Left colon (tissue), 2 donors: ENCODE results near the gene NAA15. TPM values are rescaled to one million over a fixed set of nuclear protein-coding genes. Genes with fewer than 3 reads are reported as not detected.
A peak's percentile ranks its signal among the peaks of the same experiment; 100 is the strongest.
"Not testable (repeated sequence)": the region's sequence is repeated elsewhere in the genome, so short reads cannot be mapped to it uniquely, and the experiment has no call there.

ENCODE experiments used
- ATAC-seq: fragments of 200-7000 bp; cut with Tn5 transposase; one replicate; pipeline ENCODE4 v1.9.1; 2020; ENCODE audit warnings: mild to moderate bottlenecking, moderate library complexity
- DNase-seq, 2 donors: peaks; one replicate each; pipeline ENCODE4 v3.0.0-alpha.2; 2020
- intact Hi-C, 2 donors: fragments of 100-400 bp; cut with DNase I in 1 of 2; cut with micrococcal nuclease in 1 of 2; formaldehyde crosslinking; loops; one replicate each; pipeline versions ENCODE4 v1.11.2 to v1.14.0; 2022; cut with DNase I, micrococcal nuclease
- total RNA-seq, 2 donors: library from RNA; stranded (reverse); fragmentation: NEBNext Ultra II Directional; extraction: Animal tissue kit (Norgen Biotek cat#: 25700); gene quantifications; one replicate each; pipeline ENCODE4 v1.2.1, GENCODE V29; 2021
- donor health status: DM: no; HTN: no; CAD: no.
- donor health status: DM: yes; HTN: yes; CAD: no.

The NAA15 gene
- total RNA-seq, 2 donors from 2014 or later: 25.3 to 37.5 TPM

DNA sequence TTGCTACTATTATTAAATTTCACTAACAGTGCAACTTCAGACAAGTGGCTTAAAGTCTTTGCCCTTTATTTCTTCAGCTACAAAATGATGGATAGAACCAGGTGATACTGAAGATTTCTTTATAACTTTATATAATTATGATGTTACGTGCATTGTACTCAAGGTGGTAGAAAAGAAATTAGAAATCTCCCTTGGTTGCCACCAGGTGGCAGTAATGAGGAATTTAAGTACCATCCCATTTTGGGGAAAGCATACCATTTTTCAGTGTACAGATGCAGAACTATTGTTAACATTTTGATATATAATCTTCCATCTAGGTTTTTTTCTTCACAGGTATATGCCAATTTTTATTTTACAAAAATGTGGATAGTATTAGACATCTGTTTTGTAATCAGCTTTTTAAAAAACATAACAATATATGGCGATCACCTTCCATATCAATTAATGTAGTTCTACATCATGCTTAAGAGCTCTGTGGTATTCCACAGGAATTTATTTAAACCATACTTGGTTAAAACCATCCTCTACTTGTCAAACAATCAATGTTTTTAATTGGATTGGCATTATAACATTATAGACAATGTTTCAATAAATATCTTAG is 114.9 kb downstream of the NAA15 start:
- DNase-seq (no peak), ATAC-seq (peak; percentile 36)
- intact Hi-C loops: no loop called here

DNA sequence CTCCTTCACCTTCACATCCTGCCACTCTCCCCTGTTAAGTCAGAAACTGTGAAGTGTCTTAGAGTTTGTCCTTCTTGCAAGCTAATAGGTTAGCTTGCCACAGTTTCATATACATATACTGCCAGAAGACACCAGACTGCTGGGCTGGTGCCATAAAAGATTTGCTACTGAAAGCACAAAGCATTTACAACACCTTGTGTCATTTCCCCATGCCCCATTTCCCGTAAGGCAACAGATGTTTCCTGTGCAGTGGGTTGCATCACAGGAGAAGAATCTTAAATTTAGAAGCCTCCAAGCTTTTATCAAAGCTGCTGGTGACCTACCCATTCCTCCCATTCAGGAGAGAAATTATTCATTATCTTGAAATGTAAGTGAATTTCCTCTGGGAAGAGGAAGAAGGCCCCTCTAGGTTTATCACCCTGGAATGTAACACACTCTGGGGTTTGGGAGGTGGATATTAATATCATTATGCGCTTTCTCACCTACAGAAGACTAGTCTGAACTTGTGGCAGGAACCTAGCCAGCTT is 118.1 kb downstream of the NAA15 start:
- peak; percentile 68 for ATAC-seq
- intact Hi-C loops: no loop called here
- peak; percentile 15 to 30 for DNase-seq

DNA sequence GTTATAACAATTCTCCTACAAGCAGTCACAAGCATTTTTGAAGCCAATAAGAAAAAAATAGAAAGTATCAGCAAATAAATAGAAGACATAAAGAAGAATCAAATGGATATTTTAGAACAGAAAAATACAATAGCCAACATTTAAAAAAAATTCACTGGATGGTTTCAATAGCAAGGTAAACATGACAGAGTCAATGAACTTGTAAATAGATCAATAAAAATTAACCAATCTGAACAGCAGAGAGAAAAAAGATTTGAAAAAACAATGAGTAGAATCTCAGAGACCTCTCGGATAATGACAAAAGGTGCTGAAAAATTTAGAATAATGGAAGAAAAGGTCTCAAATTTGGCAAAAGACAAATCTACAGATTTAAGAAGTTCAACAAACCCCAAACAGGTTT is 119.3 kb downstream of the NAA15 start:
- ATAC-seq: no peak
- intact Hi-C loops: no loop called here
- DNase-seq: no peak

DNA sequence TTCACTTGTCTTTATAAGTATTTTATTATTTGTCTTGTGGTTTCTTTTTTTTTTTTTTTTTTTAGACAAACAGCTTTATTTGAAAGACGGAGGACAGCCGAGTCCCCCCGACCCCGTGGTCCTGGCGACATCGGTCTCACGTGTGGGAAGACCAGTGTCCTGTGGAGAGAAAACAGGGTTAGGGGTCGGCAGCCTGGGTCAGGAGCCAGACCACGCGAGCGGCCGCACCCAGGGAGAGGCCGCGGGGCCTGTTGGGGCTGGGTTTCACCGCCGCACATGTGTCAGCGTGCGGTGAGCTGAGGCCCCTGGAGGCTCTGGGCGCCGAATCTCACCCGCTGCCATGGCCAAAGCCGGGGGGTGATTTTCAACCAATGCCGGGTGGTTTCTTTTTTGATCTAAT is 134.8 kb downstream of the NAA15 start:
- ATAC-seq (no peak), DNase-seq (no peak)
- intact Hi-C loops: no loop called here

DNA sequence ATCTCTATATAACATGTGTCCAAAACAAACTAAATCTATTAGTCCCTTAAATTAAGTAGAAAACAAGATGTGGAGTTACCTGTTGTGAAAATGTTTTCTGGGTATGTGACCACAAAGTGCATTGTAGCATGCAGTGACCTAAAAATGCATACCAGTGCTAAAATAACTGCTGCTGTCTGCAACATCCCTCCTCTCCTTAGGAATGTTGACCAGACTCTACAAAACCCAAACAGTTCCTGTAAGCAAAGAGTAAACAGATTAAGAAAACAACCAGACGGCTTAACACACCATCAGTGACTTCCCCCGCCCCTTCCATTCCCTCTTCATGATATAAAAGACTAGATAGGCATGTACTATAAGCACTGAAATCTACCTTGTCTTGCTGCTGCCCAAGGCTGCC is 136.8 kb downstream of the NAA15 start:
- no peak for ATAC-seq
- intact Hi-C loops: no loop called here

DNA sequence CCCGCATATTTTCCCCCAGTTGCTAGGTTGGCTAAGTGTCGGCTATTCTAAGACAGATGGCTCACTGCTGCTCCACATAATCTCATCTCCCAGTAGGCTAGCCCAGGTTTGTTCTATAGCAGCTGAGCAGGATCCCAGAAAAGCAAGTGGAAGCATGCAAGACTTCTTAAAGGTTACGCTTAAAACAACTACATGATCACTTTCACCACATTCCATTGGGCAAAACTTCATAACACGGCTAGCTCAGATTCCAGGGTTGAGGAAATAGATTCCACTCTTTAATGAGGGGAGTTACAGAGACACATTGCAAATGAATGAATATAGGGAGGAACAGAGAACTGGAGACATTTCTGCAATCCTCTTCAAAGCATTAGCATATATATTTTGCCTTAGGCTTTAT is 139.7 kb downstream of the NAA15 start:
- intact Hi-C loops: no loop called here
- ATAC-seq (no peak), DNase-seq (no peak)

More for the DNA sequence above, 136.8 kb downstream of the NAA15 start:
- no peak for DNase-seq

DNA sequence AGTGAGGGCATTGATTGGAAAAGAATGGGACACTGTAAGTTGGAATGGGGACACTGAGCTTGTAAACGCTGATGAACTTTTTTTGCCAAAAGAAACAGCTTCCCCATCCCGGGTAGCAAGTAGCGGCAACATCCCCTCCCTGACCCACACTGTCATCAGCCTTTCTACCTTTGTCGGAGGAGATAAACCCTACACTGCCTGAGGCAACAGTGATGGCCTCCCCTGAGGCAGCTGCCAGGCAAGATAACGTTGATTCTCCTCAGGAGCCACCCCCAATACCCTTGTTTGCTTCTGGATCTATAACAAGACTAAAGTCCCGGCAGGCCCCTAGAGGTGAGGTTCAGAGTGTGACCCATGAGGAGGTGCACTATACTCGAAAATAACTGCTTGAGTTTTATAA is 142.4 kb downstream of the NAA15 start:
- DNase-seq (no peak), ATAC-seq (no peak)
- intact Hi-C loops: no loop called here

DNA sequence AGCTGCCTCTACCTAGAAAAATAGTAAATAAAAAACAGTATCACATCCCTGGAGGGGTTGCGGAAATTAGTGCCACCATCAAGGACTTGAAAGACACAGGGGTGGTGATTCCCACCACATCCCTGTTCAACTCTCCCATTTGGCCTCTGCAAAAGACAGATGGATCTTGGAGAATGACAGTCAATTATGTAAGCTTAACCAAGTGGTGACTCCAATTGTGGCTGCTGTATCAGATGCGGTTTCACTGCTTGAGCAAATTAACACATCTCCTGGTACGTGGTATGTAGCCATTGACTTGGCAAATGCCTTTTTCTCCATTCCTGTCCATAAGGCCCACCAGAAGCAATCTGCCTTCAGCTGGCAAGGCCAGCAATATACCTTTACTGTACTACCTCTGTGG is 143.6 kb downstream of the NAA15 start:
- intact Hi-C loops, ATAC-seq, DNase-seq: not testable (repeated sequence)

DNA sequence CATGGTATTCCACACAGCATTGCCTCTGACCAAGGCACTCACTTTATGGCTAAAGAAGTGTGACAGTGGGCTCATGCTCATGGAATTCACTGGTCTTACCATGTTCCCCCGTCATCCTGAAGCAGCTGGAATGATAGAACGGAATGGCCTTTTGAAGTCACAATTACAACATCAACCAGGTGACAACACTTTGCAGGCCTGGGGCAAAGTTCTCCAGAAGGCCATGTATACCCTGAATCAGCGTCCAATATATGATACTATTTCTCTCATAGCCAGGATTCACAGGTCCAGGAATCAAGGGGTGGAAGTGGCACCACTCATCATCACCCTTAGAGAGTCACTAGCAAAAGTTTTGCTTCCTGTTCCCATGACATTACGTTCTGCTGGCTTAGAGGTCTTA is 145.8 kb downstream of the NAA15 start:
- intact Hi-C loops, ATAC-seq, DNase-seq: not testable (repeated sequence)

DNA sequence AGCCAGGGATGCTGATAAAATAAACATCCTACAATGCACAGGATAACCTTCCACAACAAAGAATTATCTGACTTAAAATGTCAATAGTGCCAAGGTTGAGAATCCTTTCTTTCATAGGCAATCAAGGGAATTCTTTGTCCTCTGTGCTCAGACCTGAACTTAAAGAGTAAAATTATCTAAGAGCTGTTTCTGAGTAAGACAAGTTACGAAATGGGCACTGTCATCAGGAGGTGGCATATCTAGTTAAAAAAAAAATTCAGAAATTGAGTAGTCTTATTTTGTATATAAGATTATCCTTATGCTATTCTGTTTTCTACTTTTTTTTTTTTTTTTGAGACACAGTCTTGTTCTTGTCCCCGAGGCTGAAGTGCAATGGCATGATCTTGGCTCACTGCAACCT is 149.3 kb downstream of the NAA15 start:
- ATAC-seq: no peak
- no peak for DNase-seq
- intact Hi-C loops: loop anchor here in 1 of 2 donors (10.0 kb wide), 1 partner anchor 104 kb away; the partner anchor contains the start of gene SETD7

DNA sequence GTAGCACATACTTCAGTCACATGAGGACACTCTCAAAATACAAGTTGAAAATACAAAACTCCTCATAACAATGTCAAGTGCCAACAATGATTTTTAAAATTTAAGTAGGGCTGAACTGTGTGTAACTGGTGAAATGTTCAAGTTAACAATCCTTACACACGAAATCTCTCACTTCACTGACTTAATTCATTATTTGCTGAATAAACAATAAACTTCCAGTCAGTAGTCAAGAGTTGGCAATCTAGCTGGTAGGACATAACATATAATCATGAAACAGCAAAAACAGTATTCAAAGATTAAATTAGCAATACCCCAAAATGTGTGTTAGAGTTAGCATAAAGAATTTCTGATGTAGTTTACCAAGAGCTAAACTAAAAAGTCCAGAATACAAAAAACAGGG is 150.7 kb downstream of the NAA15 start:
- no peak for DNase-seq
- ATAC-seq: no peak
- intact Hi-C loops: loop anchor here in 1 of 2 donors (10.0 kb wide), 1 partner anchor 103 kb away; the partner anchor contains the start of gene SETD7

DNA sequence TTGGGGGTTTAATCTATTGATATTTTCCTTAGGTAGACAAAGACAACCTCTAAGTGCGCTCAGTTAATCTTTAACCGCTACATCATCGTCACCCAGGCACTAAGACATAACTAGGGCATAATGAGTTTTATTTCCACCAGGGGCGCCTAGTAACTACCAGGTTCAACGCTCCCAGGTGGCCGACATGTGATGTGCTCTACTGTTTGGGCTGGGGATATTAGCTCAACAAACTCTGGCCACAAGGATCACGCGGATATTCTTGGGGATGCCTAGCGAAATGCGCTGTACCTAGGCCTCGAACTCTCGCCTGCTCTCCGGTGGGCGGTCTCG is 151.7 kb downstream of the NAA15 start:
- DNase-seq (no peak), ATAC-seq (peak; percentile 61)
- intact Hi-C loops: loop anchor here in 1 of 2 donors (10.0 kb wide), 1 partner anchor 102 kb away; the partner anchor contains the start of gene SETD7

DNA sequence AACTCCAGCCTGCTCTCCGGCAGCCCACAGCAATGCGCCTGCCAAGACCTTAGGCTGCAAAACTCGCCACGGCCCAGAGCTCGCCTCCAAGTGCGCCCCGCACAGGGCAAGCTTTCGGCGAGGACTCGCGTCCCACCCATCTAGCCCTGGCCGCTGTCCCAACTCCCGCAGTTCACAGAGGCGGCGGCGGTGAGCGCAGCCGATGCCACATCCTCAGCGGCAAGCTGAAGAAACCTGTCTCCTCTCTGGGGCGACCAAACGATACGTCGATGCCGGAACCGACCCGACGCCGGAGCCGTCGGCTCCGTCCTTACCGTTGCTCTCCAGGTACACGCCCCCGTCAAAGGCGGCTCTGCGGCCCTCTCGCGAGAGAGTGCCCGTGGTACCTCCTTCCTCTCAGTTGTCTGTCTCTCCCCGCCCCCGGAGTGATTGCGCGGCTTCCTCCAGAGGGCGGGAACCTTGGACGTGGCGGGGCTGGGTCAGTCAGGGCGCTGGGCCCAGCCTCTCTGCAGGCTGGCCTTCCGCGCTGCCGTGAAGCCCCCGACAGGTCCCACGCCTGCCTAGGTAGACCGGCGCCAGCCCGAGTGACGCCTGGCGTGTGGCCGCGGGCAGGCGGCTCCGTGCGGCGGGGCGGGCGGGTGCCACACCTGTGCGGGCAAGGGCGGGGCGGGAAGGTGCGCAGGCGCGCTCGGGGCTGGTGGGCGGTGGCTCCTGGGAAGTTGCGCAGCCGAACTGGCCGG is 152.2 kb downstream of the NAA15 start:
- intact Hi-C loops: loop anchor here in 1 of 2 donors (10.0 kb wide), 1 partner anchor 101 kb away; the partner anchor contains the start of gene SETD7
- ATAC-seq: peak; percentile 88
- peak; percentile 98 to 99 for DNase-seq

DNA sequence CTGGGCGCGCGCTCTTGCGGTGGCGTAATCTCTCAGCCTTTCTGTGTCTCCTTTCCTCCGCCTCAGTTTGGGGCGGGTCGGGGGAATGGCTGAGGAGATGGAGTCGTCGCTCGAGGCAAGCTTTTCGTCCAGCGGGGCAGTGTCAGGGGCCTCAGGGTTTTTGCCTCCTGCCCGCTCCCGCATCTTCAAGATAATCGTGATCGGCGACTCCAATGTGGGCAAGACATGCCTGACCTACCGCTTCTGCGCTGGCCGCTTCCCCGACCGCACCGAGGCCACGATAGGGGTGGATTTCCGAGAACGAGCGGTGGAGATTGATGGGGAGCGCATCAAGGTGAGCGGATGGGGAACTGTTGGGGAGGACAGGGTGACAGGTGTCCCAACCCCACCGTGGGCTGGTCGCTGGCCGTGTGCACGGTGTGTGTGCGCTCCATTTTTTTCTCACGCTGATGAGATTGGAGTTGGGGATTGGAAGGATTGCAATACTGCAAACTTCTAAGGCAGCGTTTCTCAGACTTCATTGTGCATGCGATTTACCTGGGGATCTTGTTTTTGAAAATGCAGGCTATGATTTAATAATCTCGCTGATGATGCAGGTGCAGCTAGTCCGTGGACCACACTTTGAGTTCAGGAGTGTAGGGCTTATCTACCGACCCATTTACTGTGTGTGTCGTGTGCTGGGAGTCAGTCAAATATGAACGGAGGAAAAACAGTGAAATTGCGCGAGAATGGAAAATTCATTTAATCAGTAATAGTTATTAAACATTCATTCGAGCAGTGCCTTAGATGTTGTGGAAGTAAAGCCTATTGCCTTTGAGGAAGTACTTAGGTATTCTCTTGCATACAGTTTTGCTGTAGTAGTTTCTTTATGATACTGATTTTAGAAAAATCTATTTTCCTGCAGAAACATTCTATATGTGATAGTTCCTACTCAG is 153.1 kb downstream of the NAA15 start, which contains the start of gene RAB33B:
Gene RAB33B (plus strand): TSS at position 11 of the 935 bp plus-strand sequence. CDS start 75 bp downstream, at position 86.
- ATAC-seq (peak; percentile 10), DNase-seq (no peak)
- intact Hi-C loops: loop anchor here in 1 of 2 donors (10.0 kb wide), 1 partner anchor 100 kb away; the partner anchor contains the start of gene SETD7

DNA sequence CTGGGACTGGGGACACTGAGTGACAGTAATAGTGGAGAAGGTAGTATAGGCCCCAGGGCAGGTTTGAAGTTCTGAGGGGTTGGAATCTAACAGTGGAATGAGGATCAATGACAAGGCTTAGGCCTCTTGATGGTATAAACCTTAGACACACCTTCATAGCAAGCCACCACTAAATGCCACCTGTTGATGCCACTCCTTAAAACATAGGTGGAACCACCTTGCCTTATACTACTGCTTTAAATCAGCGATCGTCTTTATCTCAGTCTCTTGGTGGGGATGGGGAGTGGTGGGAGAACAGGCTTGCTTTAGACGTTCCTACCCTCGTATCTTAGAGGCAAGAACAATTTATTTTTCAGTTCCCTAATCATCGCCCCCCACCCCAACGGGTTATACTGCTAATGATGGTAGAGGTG is 153.8 kb downstream of the NAA15 start:
- ATAC-seq: peak; percentile 34
- intact Hi-C loops: loop anchor here in 1 of 2 donors (10.0 kb wide), 1 partner anchor 100 kb away; the partner anchor contains the start of gene SETD7
- DNase-seq: peak in 1 of 2 donors; percentile 10

DNA sequence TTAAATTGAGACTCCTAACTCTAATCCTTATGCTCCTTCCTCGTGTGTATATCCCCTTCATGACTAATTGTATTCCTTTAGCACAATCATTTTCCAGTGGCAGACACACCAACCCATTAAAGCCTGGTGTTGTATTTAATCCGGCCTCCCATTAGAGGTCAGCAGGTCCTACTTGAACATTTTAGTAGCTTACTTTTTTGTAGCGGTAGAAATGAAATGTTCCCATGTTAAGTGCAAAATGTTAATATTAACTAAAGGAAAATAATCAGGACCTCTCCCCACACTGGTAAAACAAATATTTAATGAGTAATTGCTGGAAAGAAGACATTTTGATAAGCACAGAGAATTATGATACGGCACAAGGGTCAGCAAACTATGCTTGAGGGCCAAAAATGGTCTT is 156.0 kb downstream of the NAA15 start:
- intact Hi-C loops: loop anchor here in 1 of 2 donors (10.0 kb wide), 1 partner anchor 97 kb away; the partner anchor contains the start of gene SETD7
- DNase-seq: no peak

DNA sequence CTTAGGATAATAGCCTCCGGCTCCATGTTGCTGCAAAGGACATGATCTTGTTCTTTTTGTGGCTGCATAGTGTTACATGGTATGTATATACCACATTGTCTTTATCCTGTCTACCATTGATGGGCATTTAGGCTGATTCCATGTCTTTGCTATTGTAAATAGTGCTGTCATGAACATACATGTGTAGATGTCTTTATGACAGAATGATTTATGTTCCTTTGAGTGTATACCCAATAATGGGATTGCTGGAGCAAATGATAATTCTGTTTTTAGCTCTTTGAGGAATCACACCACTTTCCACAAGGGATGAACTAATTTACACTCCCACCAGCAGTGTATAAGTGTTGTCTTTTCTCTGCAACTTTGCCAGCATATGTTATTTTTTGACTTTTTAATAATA is 157.2 kb downstream of the NAA15 start:
- intact Hi-C loops: loop anchor here in 1 of 2 donors (10.0 kb wide), 1 partner anchor 96 kb away; the partner anchor contains the start of gene SETD7
- DNase-seq (no peak), ATAC-seq (no peak)

More for the DNA sequence above, 156.0 kb downstream of the NAA15 start:
- no peak for ATAC-seq

DNA sequence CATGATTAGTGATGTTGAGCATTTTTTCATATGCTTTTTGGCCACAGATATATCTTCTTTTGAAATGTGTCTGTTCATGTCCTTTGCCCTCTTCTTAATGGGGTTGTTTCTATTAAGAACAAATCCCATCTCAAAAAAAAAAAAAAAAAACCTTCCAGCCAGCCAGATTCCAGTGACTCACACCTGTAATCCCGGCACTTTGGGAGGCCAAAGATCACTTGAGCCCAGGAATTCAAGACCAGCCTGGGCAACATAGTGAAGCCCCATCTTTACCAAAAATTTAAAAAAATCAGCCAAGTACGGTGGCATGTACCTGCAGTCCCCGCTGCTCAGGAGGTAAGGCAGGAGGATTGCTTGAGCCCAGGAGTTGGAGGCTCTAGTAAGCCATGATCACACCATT is 157.7 kb downstream of the NAA15 start:
- ATAC-seq (no peak), DNase-seq (no peak)
- intact Hi-C loops: loop anchor here in 1 of 2 donors (10.0 kb wide), 1 partner anchor 96 kb away; the partner anchor contains the start of gene SETD7
